HG03571 (cell line): ENCODE measurements around the gene PTGER2.

Experiments used
- ATAC-seq: cut with Tn5 transposase; IDR thresholded peaks from one replicate; pipeline ENCODE4 v1.9.1; 2021; ENCODE audit not compliant: unreplicated experiment

Gene PTGER2

GRCh38 chr14:52365071-52365470 lies 51.0 kb downstream of the PTGER2 start:
- no peak for ATAC-seq

GRCh38 chr14:52366796-52367315 lies 52.7 kb downstream of the PTGER2 start:
- ATAC-seq = no peak

- ATAC-seq = no peak
Measured at GRCh38 chr14:52369305-52369801, 55.2 kb downstream of the PTGER2 start.

GRCh38 chr14:52370406-52370935 lies 56.4 kb downstream of the PTGER2 start:
- ATAC-seq = no peak

- no peak for ATAC-seq
Measured at GRCh38 chr14:52377940-52378339, 63.8 kb downstream of the PTGER2 start.
